T-helper 1 cell treated with Interleukin-12 subunit alpha and Interleukin-12 subunit beta and Interleukin-4 antibody, amounts not matched to agents 30 ng/mL and 1 ng/mL, for 36 hours (primary cell): ENCODE measurements around the gene SPACA7. TPM values are rescaled to one million over a fixed set of nuclear protein-coding genes. Genes with fewer than 3 reads are reported as not detected.

Source experiments
- intact Hi-C: fragments of 100-400 bp; cut with micrococcal nuclease; formaldehyde crosslinking; loops from one replicate; pipeline ENCODE4 v1.15.1; 2024
- total RNA-seq: library from RNA; stranded (reverse); gene quantifications from 2 replicates; pipeline ENCODE4 v1.2.3, GENCODE V29; 2022

Gene SPACA7, protein sequence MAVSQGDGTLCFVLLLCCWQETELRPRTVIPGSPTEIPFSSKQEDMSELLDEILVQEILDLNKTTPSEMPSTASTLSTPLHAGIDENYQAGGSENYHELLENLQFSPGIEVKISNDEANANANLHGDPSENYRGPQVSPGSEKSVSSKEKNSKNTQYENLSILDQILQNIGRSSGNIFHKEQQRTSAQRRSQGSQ
- total RNA-seq: not detected in 2 replicates

DNA sequence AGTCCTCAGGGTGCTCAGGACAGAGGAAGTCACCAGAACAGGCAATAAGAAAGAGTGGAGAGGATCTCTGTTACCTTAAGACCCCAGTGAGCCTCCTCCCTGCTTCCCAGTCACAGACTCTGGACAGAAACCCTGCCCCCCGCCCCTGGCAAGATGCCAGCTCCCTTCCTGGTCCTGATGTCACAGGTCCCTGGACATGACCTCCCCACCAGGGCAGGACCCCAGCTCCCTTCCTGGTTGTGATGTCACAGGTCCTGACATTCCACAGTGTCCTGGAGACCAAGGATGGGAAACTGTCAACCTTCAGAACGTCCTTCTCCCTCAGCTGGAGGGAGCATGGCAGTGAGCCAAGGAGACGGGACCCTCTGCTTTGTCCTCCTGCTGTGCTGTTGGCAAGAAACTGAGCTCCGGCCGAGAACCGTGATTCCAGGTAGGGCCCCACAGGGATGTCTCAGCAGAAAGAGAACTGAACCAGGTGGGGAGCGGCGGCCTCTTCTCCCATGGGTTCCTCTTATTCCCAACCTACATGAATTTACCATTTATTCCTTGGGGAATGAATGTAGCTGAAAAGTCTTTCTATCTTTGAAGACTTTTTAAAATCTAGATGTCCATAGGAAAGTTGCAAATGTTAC, at the start of gene SPACA7:
SPACA7 (plus strand) TSS at position 306 of the 632 bp plus-strand sequence; CDS start at position 337, 31 bp downstream.
- intact Hi-C loops: no loop called here

DNA sequence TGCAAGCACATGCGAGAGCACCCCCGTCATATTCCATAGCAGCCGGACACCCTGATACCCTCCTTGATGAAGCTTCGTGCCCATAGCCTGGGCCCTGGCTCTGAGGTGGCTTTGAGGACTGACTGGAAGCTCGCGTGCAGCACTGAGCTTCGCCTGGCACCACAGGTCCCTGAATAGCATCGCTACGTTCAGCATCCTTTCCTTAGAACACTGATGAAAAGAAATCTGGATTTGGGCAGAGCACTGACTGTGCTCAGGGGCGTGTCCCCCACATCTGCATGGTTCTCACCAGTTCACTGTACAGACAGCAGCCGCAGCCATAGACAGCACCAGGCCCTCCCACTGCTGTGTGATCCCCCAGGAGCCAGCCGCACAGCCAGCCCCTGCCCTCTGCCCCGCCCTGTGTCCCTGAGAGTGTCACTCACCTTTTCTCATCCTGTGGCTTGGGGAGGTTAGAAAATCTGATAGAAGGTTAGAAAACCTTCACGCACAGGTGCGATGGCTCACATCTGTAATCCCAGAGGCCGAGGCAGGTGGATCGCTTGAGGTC, 49.3 kb upstream of the SPACA7 start:
- intact Hi-C loops: no loop called here

DNA sequence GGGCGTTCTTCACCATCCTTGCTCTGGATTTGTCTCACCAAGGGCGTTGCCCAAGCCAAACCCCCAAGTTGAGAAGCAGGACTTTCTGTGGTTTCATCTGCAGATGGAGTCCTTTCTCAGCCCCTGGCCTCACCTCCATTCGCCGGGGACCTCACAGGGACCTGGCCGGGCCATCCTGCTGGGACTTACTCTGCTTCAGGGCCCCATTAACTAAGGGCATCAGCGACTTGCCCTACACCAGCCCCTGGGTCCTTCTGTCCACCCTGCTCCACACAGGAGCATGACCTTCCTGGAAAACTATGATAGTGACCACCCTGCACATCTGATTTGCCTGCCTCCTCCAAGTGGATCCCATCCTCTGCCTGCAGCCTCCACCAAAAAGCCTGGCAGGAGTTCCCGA, 47.2 kb upstream of the SPACA7 start:
- intact Hi-C loops: no loop called here

DNA sequence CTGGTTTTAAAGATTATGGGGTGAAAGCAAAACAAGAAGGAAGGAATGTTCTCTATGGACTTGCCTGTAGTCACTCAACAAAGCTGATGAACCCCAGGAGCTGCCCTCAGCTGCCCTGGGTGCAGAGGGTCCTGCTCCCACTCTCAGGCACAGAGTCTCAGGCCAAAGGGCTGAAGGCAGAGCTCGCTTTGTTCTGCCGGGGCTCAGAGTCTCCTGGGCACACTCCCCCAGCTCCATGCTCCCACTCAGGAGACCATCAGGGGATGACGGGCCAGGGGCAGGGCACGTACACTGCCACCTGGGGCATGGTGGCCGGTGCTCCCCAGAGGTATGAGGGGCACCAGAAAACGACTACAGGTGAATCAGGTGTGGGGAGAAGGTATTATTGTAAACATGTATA, 46.8 kb upstream of the SPACA7 start:
- intact Hi-C loops: no loop called here

DNA sequence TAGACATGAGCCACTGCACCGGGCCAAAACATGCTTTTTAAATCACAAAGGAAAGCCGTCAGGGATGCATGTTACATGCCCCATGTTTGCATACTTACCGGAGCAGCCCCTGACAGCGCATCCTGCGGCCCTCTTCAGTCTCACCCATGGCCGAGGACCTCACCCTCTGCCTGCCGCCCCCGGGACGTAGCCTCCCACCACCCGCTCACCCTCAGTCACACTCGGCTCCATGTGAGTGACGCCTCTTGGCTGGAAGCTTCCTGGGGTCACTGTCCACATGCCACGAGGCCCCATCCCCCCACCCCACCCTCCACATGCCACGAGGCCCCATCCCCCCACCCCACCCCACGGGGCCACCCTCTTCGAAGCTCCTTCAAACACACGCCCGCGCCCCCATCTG, 46.1 kb upstream of the SPACA7 start:
- intact Hi-C loops: no loop called here

DNA sequence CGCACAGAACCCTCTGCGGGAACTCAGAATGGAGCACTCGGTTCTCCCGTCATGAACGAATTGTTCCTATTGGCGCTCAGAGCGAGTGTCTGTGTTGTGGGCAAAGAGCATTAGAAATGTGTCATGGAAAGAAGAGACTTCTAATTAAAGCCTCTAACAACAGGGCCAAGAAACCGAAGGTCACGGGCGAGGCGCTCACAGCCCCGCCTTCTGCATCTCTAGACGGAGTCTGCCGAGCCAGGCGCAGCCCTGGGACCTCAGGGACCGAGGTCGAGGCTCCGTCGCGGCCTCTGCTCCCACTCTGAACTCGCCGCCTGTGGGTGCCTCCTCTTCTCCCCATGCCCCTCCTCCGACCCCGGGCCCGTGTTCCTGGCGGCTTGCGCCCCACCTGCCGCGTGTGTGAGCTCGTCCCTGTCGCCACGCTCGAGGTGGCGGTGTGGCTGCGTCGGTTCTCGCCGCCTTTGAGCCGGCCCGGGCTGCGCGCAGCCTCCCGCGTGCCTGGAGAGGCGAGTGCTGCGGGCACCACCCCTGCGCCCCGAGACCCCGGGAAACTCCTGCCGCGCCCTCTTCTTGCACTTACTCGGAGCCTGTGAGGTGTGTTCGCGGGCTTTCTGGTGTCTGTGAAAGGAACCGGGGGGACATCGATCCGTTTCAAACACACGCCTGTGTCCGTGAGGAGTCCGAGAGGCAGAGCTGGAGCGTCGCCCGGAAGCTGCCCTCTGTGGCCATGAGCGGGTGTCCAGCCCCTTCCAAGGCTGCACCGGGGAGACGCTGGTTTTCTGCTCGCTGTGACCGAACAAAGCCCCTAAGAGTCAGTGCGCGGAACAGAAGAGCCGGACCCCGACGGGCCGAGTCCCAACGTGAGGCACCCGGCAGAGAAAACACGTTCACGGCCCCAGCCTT, 45.4 kb upstream of the SPACA7 start:
- intact Hi-C loops: no loop called here

DNA sequence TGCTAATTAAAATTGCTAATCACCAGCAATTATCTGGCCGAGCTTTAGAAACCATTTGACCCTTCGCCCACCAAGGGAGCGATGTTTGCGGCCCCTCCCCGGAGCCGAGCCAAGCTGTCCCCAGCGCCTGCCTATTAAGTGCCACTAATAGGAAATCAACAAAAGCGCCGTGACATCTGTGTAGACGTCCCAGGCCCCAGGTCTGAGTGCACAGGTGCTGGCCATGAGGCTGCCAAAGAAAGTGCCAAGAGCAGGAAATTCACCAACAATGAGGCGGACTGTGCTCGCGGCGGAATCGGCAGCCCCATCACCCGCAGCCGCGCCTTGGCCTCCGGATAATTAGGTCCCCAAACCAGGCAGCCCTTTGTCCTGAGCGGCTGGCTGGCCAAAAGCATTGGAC, 44.5 kb upstream of the SPACA7 start:
- intact Hi-C loops: no loop called here

DNA sequence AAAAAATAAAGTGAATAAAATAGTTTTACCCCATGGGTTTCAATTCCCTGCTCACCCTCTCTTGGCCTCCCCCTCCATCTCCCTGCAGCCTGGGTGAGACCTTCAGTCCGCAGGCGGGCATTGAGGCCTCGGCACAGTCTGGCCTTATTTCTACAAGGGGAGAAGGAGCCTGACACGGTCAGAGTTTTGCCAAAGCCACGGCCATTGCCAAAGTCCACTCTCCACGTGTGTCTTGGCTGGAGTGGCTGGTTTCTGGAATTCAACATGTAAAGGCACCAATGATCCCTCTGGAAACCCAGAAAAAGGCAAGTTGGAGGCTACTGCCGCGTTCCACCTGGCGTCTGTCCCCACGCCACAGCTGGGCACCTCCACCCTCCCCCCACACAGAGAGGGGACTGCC, 43.4 kb upstream of the SPACA7 start:
- intact Hi-C loops: no loop called here

DNA sequence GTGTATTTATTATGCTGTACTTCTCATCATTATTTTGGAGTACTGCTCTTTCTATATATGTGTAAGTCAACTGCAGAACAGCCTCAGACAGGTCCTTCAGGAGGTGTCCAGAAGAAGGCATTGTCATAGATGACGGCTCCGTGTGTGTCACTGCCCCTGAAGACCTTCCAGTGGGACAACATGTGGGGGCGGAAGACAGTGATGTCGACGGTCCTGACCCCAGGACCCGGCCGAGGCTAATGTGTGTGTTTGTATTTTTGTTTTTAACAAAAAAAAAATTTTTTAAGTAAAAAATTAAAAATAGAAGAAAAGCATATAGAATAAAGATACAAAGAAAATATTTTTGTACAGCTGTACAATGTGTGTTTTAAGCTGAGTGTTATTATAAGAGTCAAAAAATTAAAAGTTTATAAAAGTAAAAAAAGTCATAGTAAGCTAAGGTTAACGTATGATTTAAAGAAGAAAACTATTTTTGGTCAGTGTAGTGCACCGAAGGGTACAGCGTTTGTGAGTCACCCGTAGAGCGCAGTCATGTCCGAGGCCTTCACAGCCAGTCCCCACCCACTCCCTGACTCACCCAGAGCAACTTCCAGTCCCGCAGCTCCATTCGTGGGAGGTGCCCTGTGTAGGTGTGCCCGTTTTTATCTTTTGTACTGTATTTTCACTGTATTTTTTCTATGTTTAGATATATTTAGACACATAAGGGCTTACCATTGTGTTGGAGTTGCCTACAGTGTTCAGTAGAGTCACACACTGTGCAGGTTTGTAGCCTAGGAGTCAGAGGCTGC, 42.2 kb upstream of the SPACA7 start:
- intact Hi-C loops: no loop called here

DNA sequence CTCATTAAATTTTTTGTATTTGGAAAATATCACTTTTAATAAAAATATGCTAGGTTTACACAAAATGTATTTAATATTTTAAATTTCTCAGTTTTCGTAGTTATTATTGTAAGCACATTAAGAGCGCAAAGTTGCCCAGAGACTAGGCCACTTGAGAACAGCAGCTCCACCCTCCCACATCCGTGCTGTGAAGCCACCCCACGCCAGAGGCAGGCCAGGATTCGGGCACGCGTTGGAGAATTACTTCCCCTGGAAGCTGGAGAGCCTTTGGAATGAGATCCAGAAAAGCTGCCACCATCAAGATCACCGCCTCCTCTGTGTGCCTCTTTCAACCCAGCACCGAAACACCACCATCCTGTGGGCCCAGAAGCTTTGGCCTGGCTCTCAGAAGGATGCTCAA, 41.0 kb upstream of the SPACA7 start:
- intact Hi-C loops: no loop called here

DNA sequence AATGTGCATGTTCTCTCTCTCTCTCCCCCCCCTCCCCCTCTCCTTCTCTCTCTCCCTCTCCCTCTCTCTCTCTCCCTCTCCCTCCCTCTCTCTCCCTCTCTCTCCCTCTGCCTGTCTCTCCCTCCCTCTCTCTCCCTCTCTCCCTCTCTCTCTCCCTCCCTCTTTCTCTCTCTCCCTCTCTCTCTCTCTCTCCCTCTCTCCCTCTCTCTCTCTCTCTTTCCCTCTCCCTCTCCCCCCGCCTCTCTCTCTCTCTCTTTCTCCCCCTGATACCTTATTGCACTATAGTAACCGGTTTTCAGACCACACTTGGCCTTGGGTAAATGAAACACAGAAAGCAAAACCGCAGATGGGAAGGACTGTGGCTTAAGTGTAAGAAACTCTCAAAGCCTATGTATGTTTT, 34.7 kb upstream of the SPACA7 start:
- intact Hi-C loops: no loop called here

DNA sequence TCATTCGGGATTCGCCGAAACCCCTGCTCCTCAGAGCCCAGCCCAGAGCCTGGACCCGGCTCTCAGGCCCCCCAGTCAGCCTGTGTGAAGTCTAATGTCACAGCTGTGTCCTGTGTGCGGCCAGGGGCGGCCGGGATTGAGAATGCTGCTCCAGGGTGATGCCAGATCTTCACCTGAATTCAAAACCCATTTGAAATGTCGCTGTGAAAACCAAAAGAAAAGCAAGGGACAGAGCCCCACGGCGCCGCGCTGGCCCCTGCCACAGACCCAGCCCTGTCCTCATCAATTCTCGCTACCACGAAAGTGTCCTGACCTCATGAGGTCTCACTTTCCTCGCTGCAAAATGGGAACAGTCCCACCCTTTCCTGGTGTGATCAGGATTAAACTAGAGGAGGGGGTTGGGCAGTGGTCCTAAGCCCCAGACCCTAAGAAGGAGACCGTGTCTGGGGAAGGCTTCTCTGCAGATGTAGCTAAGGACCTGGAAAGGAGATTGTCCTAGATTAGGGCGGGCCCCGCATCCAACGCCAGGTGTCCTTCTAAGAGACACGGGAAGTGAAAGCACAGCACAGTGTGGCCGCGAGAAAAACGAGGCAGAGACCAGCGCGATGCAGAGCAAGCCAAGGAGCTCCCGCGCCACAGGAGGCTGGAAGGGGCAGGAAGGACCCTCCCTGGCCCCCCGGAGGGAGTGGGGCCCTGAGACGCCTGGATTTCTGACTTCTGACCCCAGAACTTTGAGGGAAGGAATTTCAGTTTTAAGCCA, 34.0 kb upstream of the SPACA7 start:
- intact Hi-C loops: no loop called here

DNA sequence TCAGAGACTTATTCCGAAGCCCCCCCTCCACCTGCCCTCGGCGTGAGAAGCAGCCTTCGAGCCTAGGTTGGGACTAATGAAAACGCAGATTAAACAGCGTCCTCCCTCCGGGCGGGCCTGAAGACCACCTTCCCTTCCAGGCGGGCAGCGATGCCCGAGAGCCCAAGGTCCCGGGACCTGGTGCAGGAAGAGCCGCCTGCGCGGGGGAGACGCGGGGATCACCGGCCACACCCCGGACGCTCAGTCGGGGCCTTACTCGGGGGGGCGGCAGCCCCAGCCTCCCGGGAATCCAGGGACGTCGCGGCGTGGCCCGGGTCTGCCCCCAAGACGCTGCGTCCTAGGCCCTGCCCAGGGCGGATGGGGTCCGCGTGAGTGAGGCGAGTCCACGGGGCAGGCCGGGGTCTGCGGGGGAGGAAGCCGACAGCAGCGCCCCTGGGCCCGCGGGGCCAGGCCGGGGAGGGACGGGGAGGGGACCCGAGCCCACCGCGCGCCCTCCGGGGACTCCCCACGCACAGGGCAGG, 33.3 kb upstream of the SPACA7 start:
- intact Hi-C loops: no loop called here

DNA sequence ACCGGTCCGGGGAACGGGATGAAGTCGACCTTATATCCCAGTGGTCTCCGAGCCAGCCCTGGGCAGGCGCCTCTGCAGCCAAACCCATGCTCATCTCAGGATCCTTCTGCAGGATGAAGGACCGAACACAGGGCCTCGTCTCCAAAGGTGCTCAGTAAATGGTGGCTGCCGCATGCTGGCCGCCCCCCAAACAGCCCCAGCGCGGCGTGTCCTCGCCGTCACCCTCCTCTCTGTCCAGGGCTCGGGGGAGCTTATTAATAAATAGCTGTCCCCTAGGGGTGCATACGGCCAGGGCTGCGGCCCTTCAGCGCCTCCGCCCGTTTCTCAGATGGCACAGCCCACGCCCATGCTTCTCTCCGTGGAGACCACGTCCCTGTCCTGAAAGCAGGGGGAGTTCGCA, 32.6 kb upstream of the SPACA7 start:
- intact Hi-C loops: no loop called here

DNA sequence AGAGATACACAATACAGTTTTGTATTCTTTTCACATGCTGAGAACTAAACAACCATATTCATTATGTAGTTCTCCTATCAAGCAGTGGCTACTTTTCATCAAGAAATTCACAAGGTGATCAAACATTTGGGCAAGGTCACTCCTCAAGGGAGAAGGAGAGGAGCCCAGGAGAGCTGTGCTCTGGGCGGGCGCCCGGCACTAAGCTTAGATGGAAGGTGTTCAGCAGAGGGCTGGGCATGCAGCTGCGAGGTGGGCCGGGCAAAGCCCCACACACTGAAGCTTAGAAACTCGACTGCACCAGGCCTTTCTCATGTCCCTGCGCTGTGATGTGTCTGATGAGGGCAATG, 30.4 kb upstream of the SPACA7 start:
- intact Hi-C loops: no loop called here

DNA sequence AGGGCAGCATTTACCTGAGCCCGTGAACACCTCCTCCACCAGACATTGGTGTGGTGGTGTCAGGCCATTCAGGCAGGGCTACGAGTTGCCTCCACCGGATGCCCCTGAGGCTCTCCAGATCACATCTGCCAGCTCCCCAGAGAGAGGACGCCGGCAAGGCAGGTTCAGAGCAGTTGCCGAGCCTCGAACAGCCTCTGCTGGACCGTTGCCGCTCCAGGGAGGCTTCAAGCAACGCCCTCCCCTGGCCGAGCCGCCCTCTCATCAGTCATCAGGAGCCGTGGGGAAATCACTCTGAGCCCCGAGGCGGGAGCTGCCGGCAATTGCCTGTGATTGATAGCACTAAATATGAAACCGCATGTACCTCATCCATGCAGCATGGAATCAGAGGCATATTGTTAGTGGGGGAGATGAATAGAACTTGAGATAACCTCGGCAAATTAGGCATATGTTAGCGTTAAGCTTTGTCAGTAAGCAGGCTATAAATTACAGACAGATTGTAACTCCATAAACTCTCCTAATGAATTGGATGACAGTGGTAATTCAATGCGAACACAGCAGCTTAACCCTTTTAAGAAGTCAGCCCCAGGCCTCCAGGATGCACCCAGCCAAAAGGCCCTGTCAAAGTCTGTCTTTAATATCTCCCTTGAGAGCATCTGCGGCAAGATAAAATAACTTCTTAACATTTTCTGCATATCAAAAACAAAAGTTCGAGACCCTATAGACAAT, 29.8 kb upstream of the SPACA7 start:
- intact Hi-C loops: no loop called here

DNA sequence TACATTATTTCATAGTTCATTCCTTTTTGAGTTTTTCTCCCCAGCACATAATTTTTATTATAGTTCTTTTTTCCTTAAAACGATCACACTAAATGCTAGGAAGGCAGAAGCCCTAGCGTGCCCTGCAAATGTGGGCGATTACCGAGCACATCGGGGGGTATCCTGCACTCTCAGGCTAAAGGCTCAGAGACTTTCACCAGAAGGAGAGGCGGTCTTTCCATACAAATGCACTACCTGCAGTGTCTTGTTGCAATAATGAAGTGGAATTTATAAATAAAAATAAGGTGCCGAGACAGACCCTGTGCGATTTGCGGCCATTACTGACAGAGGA, 29.3 kb upstream of the SPACA7 start:
- intact Hi-C loops: no loop called here

DNA sequence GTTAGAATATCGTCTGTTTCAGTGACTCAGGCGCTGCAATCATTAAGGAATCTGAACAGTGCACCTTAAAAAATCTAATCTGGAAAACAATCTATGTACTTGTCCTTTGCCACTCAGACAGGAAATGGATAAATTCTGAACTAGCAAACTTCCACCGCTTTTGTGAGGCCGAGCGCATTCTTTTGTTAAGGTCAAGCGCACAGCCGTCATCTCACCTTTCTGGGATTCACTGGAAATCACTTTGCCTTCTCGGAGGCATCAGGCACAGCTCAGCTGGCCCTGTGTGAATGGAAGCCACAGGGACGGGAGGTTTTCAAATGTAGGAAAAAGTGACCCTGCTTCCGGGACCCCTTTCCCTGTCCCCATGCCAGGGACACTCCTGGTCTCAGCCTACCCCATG, 28.2 kb upstream of the SPACA7 start:
- intact Hi-C loops: no loop called here

DNA sequence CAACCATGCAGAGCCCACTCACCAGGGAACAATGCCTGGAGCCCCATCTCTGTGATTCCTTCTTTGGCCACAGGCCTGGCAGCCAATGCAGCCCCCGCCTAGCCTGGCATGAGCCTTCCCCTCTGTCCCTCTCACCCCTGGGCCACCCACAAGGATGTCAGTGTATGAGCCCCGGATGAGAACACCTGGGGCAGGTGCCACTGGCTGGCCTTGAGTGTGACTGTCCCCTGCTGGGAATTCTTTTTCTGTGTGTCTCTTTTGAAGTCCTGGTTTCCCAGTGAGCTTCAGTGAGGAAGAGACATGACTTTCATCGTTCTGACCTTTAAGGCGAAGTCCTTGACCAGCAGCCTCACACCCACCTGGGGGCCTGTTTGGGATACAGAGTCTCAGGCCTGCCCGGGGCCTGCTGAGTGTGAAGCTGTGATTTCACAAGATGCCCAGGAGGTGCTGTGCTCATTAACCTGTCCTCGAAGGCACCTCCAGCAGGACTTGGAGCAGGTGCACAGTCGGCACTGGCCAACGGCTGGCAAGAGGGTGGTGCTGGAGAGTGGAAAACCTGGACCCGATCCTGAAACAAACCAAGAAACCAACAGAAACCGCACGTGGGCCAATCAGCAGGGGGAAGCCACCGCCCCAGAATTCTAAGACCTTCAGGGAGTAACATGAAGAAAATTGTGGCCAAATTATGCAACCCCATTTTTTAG, 27.4 kb upstream of the SPACA7 start:
- intact Hi-C loops: no loop called here
